Measurements from ENCODE around the gene TMEM254.

DNA sequence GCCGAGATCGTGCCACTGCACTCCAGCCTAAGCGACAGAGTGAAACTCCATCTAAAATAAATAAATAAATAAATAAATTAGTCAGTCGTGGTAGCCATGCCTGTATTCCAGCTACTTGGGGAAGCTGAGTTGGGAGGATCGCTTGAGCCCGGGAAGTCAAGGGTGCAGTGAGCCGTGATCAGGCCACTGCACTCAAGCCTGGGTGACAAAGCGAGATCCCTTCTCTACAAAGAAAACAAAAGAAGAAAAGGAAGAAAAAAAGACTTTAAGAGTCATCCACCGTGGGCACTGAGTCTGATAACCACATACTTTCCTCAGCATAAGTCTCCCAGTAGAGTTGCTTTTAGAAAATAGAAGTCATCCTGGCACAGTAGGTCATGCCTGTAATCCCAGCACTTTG, 2.6 kb downstream of the TMEM254 start:
- TF ChIP-seq SNAPC2 (CRISPR knock-in tag; IDR thresholded peaks at IDR 0.05): no peak
- no peak for TF ChIP-seq PRDM4 (CRISPR knock-in tag; IDR thresholded peaks at IDR 0.05; ENCODE audit: borderline replicate concordance)
- TF ChIP-seq ZNF530 (CRISPR knock-in tag; IDR thresholded peaks at IDR 0.05; ENCODE audit: low read depth): no peak
- no peak for TF ChIP-seq ZNF264 (CRISPR knock-in tag; IDR thresholded peaks at IDR 0.05)
- TF ChIP-seq NBN (conservative IDR thresholded peaks at IDR 0.05): no peak
